Memory B cell (primary cell): ENCODE measurements around the gene SDCBP2.

Experiments used
- ATAC-seq: fragments of 150-1000 bp; cut with Tn5 transposase; 2 replicates; pipeline ENCODE4 v1.10.0; 2021; ENCODE audit warnings: low read depth, mild to moderate bottlenecking, moderate library complexity
- DNase-seq, 2 donors: peaks; one replicate each; pipeline ENCODE4 v3.0.0; 2022; ENCODE audit warnings: low spot score in 2 of 2
- H3K27ac Mint-ChIP-seq: one replicate; pipeline ENCODE4 v1.8.0; 2022; ENCODE audit warnings: mild to moderate bottlenecking, moderate library complexity, mixed read lengths
- H3K27me3 Mint-ChIP-seq: one replicate; pipeline ENCODE4 v1.8.0; 2022; ENCODE audit warnings: mixed read lengths
- H3K36me3 Mint-ChIP-seq: one replicate; pipeline ENCODE4 v1.8.0; 2022; ENCODE audit warnings: mild to moderate bottlenecking, mixed read lengths
- H3K4me1 Mint-ChIP-seq: one replicate; pipeline ENCODE4 v1.8.0; 2022; ENCODE audit warnings: mixed read lengths
- H3K4me3 Mint-ChIP-seq: one replicate; pipeline ENCODE4 v1.8.0; 2022; ENCODE audit warnings: mild to moderate bottlenecking, moderate library complexity, mixed read lengths
- H3K9me3 Mint-ChIP-seq: one replicate; pipeline ENCODE4 v1.8.0; 2022; ENCODE audit warnings: mixed read lengths

SDCBP2 gene

DNA sequence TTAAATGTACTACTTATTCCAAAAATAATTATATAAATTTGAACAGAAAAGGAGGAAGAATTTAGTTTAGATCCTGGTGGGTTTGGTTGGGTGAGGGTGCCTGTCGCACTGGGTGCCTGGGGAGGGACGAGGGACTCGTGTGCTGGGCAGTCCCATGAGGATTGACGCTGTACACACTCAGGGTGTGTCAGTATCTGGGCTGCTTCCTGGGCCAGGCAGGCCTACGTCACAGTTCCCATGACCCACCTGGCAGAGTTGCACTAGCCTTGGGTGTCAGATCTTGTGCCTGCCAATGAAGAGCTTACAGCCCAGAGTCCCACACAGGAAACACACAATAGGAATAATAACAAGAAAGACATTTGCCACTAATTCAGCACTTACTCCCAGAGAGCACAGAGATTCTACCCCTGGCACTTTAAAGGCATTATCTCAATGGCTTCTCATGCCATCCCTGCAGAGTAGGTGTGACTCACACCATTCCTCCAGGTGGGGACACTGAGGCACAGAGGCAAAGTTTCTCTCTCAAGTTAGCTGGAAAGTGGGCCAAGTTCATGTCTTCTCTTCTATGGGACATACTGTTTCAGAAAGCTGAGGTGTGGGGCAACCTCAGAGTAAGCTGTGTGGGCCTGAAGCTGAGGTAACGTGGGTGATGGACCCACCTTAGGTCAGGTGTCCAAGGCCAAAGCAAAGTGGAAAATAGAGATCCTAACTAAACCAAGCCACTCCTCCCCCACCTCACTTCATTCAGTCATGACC, 1.3 kb upstream of the SDCBP2 start:
- Mint-ChIP-seq H3K36me3 (peaks cover 15% of the 10 kb centered on the region), H3K4me3 (peak overlapping the region; percentile 67), H3K27me3 (no peaks in the 10 kb centered on the region), H3K4me1 (peaks cover 37% of the 10 kb centered on the region), H3K27ac (no peak overlapping the region), H3K9me3 (no peaks in the 10 kb centered on the region)
- ATAC-seq = peak; percentile 80
- peak; percentile 37 to 64 for DNase-seq

DNA sequence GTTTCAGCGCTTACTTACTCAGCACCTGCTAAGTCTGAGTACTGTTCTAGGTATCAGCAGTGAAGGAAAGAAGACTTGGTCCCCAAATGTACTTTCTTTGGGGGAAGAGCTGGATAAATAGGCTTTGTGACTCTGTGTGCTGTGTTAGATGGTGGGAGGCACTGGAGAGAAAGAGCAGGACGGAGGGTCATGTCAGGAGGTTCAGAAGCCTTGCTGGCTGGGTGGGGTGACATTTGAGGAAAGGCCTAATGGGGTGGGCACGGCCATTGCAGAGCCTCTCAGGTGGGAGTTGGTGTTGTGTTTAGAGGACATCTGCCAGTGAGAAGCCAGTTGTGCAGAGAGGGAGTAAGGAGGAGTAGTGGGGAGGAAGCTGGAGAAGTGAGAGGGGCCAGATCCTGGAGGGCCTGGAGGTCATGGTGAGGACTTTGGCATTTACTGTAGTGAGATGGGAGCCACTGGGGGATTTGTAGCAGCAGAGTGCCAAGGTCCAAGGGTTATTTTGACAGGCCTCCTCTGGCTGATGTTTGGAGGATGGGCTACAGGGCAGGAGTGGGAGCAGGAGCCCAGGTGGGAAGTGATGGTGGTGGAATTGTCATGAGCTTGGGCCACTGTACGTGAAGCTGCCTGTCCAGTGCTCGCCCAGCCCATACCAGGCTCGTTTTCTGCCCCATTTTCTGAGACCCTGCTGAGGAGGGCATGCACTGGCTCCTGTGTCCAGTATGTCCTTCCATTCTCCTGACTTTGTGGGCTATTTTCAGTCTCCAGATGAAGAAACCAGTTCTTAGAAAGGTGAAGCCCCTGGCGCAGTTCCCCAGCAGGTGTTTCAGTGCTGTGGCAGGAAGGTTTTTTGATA, 886 bp downstream of the SDCBP2 start:
- H3K9me3 Mint-ChIP-seq = no peaks in the 10 kb centered on the region
- ATAC-seq (no peak), DNase-seq (peak in 1 of 2 donors; percentile 9)
- H3K27me3 Mint-ChIP-seq = no peaks in the 10 kb centered on the region
- peaks cover 13% of the 10 kb centered on the region for H3K36me3 Mint-ChIP-seq
- peaks cover 31% of the 10 kb centered on the region for H3K4me1 Mint-ChIP-seq
- H3K27ac Mint-ChIP-seq = no peak overlapping the region
- H3K4me3 Mint-ChIP-seq = no peak overlapping the region

GRCh38 chr20:1327241-1327653, 1.7 kb downstream of the SDCBP2 start:
- DNase-seq (peak in 1 of 2 donors; percentile 10), ATAC-seq (no peak)
- H3K27ac Mint-ChIP-seq = no peak overlapping the region
- peaks cover 8% of the 10 kb centered on the region for H3K36me3 Mint-ChIP-seq
- H3K9me3 Mint-ChIP-seq = no peaks in the 10 kb centered on the region
- peak overlapping the region; percentile 6 for H3K4me3 Mint-ChIP-seq
- H3K4me1 Mint-ChIP-seq = peaks cover 31% of the 10 kb centered on the region
- no peaks in the 10 kb centered on the region for H3K27me3 Mint-ChIP-seq

GRCh38 chr20:1326031-1326930, 2.7 kb downstream of the SDCBP2 start:
- DNase-seq (peak in 1 of 2 donors; percentile 7), ATAC-seq (no peak)
- peaks cover 5% of the 10 kb centered on the region for H3K36me3 Mint-ChIP-seq
- no peak overlapping the region for H3K4me3 Mint-ChIP-seq
- H3K27me3 Mint-ChIP-seq = no peaks in the 10 kb centered on the region
- no peak overlapping the region for H3K27ac Mint-ChIP-seq
- H3K9me3 Mint-ChIP-seq = no peaks in the 10 kb centered on the region
- H3K4me1 Mint-ChIP-seq = peaks cover 30% of the 10 kb centered on the region

DNA sequence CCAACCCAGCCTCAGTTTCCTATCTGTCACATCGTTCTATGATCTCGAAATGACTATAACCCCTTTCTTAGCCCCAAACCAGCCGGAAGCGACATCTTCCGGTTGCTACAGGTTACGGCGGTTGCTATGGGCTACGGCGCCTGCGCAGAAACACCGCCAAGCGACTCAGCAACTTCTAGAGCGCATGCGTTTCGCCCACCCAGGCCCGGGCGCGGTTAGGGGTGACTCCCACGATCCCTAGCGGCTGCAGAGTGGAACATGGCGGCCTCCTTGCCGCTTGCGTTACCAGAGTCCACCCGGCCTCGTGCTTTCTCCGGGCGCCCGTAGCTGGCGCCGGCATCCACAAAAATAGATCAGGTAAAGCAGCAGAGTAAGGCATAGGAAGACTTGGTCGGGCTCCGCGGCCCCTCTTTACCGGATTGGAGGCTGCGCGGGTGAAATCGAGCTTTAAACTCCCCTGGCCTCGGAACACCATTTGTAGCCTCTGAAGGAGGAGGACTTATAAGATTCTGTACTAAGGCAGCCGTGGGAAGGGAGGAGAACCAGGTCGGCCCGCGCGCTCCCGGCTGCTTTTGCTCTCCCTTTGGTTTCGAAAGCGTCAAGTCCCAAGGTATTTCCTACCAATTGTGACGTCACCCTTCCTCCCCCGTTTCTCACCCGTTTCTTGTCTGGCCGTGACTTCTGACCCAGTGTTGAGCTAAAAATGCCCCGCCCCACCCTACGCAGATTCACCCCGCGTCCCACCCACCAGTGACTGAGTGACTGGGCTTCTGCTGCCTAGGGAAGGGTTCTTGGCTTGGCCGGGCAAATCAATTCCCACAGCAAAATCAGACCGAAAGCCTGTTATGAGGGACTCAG, 3.5 kb downstream of the SDCBP2 start:
- Mint-ChIP-seq H3K4me3 (no peak overlapping the region), H3K27me3 (no peaks in the 10 kb centered on the region), H3K36me3 (no peaks in the 10 kb centered on the region), H3K9me3 (no peaks in the 10 kb centered on the region), H3K27ac (no peak overlapping the region), H3K4me1 (peaks cover 21% of the 10 kb centered on the region)
- peak; percentile 79 for ATAC-seq
- peak; percentile 95 to 98 for DNase-seq

DNA sequence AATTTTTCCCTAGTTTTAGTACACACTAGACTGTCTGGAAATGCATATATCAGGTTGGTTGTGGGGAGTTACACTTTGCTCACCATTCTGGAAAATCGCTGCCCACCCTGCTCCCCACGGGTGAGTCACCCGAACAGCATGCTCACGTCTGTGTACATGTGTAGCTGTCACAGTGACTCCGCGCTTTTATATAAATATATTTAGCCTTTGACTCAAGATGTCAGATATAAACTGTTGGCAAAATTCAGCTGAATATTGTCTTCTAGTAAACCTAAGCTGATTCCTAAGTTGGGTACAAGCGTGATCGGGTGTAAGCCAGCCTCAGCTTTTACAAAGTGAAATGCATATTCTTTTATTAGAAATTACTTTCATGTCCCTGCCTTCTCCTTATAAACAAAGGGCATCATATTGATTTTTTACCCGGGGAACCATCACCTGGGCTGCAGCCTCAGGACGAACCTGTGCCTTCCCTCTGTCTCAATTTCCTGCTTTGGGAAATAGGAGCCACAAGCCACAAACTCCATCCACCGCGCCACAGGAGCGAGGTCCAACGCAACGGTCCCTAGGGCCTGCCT, 4.3 kb downstream of the SDCBP2 start:
- H3K36me3 Mint-ChIP-seq = no peaks in the 10 kb centered on the region
- no peak overlapping the region for H3K27ac Mint-ChIP-seq
- peaks cover 14% of the 10 kb centered on the region for H3K4me1 Mint-ChIP-seq
- no peaks in the 10 kb centered on the region for H3K9me3 Mint-ChIP-seq
- DNase-seq (peak in 1 of 2 donors; percentile 17), ATAC-seq (no peak)
- H3K27me3 Mint-ChIP-seq = no peaks in the 10 kb centered on the region
- no peak overlapping the region for H3K4me3 Mint-ChIP-seq

- no peaks in the 10 kb centered on the region for H3K27me3 Mint-ChIP-seq
- H3K27ac Mint-ChIP-seq = no peak overlapping the region
- no peaks in the 10 kb centered on the region for H3K9me3 Mint-ChIP-seq
- H3K36me3 Mint-ChIP-seq = no peaks in the 10 kb centered on the region
- no peak for DNase-seq
- ATAC-seq = no peak
- H3K4me1 Mint-ChIP-seq = peaks cover 9% of the 10 kb centered on the region
- H3K4me3 Mint-ChIP-seq = no peak overlapping the region
Measured at GRCh38 chr20:1323830-1324597, 4.9 kb downstream of the SDCBP2 start.

DNA sequence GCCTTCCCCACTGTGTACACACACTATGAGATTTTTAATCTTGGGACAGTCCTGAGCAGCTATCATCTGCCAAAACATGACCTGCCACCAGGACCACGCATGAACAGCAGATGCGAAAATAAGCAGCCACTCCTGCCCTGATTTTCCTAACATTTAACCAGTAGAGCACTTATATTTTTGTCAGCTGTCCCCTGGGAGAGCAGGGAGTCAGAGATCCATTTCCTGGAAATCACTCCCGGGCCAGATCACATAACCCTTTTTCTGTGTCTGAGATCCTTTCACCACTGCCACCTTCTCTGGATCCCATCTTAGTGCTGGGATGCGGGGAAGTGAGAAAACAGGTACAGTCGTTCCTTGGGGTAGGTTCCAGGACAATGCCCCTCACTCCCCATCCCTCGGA, 5.7 kb downstream of the SDCBP2 start:
- Mint-ChIP-seq H3K27ac (peak overlapping the region; percentile 58), H3K4me3 (no peak overlapping the region), H3K9me3 (no peaks in the 10 kb centered on the region), H3K4me1 (peaks cover 9% of the 10 kb centered on the region), H3K27me3 (no peaks in the 10 kb centered on the region), H3K36me3 (no peaks in the 10 kb centered on the region)
- no peak for DNase-seq
- no peak for ATAC-seq

DNA sequence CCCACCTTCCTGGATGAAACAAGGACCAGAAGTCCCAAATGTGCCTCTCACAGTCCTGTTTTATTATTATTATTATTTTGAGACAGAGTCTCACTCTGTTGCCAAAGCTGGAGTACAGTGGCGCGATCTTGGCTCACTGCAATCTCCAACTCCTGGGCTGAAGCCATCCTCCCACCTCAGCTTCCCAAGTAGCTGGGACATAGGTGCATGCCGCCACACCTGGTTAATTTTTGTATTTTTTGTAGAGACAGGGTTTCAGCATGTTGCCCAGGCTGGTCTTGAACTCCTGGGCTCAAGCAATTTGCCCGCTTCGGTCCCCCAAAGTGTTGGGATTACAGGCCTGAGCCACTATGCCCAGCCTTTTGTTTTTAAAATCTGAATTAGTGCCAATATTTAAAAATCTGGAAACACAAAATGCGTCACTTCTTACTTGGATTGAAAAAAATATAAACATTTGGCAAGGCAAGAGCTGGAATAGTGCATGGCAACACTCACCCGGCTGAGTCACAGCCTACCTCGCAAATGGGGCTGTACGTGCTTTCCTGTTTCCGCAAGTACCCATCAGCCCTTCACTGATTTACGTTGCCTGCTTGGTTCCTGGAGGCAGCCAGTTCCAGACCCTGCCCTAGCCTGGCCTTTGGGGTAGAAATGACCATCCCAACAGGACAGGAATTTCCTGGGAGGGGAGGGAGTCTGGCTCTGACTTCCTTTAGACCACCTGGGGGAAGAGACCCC, 6.3 kb downstream of the SDCBP2 start:
- no peak for ATAC-seq
- Mint-ChIP-seq H3K36me3 (no peaks in the 10 kb centered on the region), H3K27me3 (no peaks in the 10 kb centered on the region), H3K27ac (peak overlapping the region; percentile 58), H3K4me3 (no peak overlapping the region), H3K9me3 (no peaks in the 10 kb centered on the region), H3K4me1 (peaks cover 4% of the 10 kb centered on the region)
- no peak for DNase-seq

- ATAC-seq (no peak), DNase-seq (no peak)
- no peaks in the 10 kb centered on the region for H3K27me3 Mint-ChIP-seq
- H3K4me1 Mint-ChIP-seq = no peaks in the 10 kb centered on the region
- H3K4me3 Mint-ChIP-seq = no peak overlapping the region
- H3K27ac Mint-ChIP-seq = no peak overlapping the region
- H3K9me3 Mint-ChIP-seq = no peaks in the 10 kb centered on the region
- H3K36me3 Mint-ChIP-seq = no peaks in the 10 kb centered on the region
Measured at GRCh38 chr20:1321654-1321939, 7.3 kb downstream of the SDCBP2 start.

DNA sequence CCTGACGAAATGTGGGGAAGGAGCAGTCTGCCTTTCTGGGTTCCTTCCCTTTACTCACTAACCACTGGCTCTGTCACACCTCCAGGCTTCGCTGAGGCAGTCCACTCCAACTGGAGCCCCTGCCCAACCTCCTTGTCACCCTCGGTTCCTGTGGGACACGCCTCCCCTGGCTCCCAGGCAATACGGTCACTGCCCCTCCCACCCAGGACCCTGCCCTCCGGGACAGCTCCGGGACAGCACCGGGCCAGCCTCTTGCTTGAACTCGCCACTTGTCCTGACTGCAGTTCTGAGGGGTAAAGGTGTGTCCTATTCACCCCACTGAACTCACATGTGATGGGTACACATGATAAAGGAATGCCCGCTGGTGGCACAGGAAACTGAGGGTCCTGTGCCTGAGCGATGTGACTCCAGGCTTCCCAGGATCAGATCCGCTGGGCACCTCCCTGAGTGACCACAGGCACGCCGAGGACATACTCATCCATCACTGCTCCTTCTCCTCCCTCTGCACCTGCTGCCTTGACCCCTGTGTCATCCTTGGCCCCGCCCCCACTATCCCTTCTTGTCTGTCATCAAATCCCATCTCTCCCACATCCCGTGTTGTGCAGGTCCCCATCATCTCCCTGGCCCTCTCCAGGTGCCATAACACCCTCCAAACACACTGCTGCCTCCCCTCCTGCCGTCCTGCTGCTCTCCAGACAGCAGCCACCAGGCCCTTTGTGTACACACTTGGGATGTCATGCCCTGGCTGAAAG, 7.9 kb downstream of the SDCBP2 start:
- Mint-ChIP-seq H3K27ac (no peak overlapping the region), H3K27me3 (no peaks in the 10 kb centered on the region), H3K4me3 (no peak overlapping the region), H3K9me3 (no peaks in the 10 kb centered on the region), H3K36me3 (no peaks in the 10 kb centered on the region), H3K4me1 (no peaks in the 10 kb centered on the region)
- ATAC-seq (no peak), DNase-seq (no peak)
